ENCODE measurements around the gene HEXD.

DNA sequence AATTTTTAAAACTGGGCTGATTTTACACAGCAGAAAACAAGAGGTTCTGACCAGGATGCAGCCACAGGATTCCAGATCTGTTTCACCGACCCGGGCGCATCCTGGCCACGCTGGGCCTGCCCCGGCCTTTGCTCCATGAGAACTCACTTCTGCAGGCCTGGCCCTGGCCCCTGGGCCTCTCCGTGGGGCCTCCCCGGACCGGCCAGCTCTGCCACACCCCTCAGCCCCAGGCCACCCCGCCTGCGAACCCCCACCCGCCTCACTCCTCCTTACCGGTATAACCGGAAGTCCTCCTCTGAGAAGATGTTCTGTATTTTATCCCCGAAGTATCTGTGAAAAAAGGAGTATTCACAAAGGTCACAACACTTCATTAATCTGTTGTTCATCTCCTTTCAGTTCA is 13.1 kb upstream of the HEXD start:
- TF ChIP-seq SUZ12 (IDR thresholded peaks at IDR 0.05; ENCODE audit: extremely low read depth, insufficient read depth, insufficient read length) (no peak), YY1 (IDR thresholded peaks at IDR 0.05; ENCODE audit: insufficient read depth, insufficient read length) (no peak)

Measured in NT2/D1 (cell line).